HTR-8/SVneo (cell line): ENCODE results near the gene KCTD19.
A peak's percentile ranks its signal among the peaks of the same experiment; 100 is the strongest.

Source experiments
- DNase-seq: peaks from one replicate; pipeline ENCODE4 v3.0.0; 2011; ENCODE audit warnings: low spot score, mixed read lengths; ENCODE audit not compliant: insufficient read length
- FAIRE-seq: peaks from 2 replicates; lab custom pipeline; 2011; peaks lifted over from hg19 to GRCh38; lab: Jason Lieb, UNC

The KCTD19 gene

GRCh38 chr16:67327743-67328142 lies 1.2 kb upstream of the KCTD19 start:
- FAIRE-seq (peak; percentile 51), DNase-seq (no peak)

GRCh38 chr16:67326115-67326471 lies 448 bp downstream of the KCTD19 start:
- DNase-seq (no peak), FAIRE-seq (no peak)

GRCh38 chr16:67317853-67318252 lies 8.7 kb downstream of the KCTD19 start:
- FAIRE-seq (no peak), DNase-seq (no peak)

GRCh38 chr16:67312719-67313118 lies 13.8 kb downstream of the KCTD19 start:
- FAIRE-seq = no peak
- DNase-seq = no peak

GRCh38 chr16:67311607-67312488 lies 14.7 kb downstream of the KCTD19 start:
- FAIRE-seq (peak; percentile 92), DNase-seq (peak; percentile 97)

GRCh38 chr16:67310561-67310960 lies 16.0 kb downstream of the KCTD19 start:
- FAIRE-seq (no peak), DNase-seq (no peak)

GRCh38 chr16:67305216-67306071 lies 21.1 kb downstream of the KCTD19 start:
- DNase-seq = no peak
- FAIRE-seq = no peak

- no peak for FAIRE-seq
Observed at GRCh38 chr16:67304020-67304419, 22.5 kb downstream of the KCTD19 start.

GRCh38 chr16:67302970-67303369 lies 23.6 kb downstream of the KCTD19 start:
- no peak for DNase-seq
- no peak for FAIRE-seq

More at GRCh38 chr16:67304020-67304419, 22.5 kb downstream of the KCTD19 start:
- no peak for DNase-seq

- no peak for DNase-seq
- FAIRE-seq = no peak
Observed at GRCh38 chr16:67302076-67302475, 24.5 kb downstream of the KCTD19 start.

- FAIRE-seq (no peak), DNase-seq (no peak)
Observed at GRCh38 chr16:67301080-67301782, 25.3 kb downstream of the KCTD19 start.

- FAIRE-seq (no peak), DNase-seq (no peak)
Observed at GRCh38 chr16:67299269-67299668, 27.3 kb downstream of the KCTD19 start.

GRCh38 chr16:67298277-67298676 lies 28.3 kb downstream of the KCTD19 start:
- FAIRE-seq (no peak), DNase-seq (no peak)

- peak; percentile 62 for DNase-seq
- FAIRE-seq = peak; percentile 81
Observed at GRCh38 chr16:67296420-67296819, 30.1 kb downstream of the KCTD19 start.

GRCh38 chr16:67294938-67295361 lies 31.6 kb downstream of the KCTD19 start:
- DNase-seq (no peak), FAIRE-seq (no peak)

GRCh38 chr16:67294171-67294757 lies 32.3 kb downstream of the KCTD19 start:
- DNase-seq (no peak), FAIRE-seq (no peak)

GRCh38 chr16:67291461-67291860 lies 35.1 kb downstream of the KCTD19 start:
- no peak for FAIRE-seq
- DNase-seq = no peak

- no peak for FAIRE-seq
- DNase-seq = no peak
Observed at GRCh38 chr16:67287960-67288359, 38.6 kb downstream of the KCTD19 start.

GRCh38 chr16:67286441-67287235 lies 39.9 kb downstream of the KCTD19 start:
- no peak for DNase-seq
- FAIRE-seq = no peak
